CD4-positive, alpha-beta T cell treated with Interferon gamma for 1 hour (primary cell): ENCODE data around the gene PLCD3.

Source experiments
- DNase-seq: peaks from one replicate; pipeline ENCODE4 v3.0.0-alpha.2; 2020

PLCD3 gene

DNA sequence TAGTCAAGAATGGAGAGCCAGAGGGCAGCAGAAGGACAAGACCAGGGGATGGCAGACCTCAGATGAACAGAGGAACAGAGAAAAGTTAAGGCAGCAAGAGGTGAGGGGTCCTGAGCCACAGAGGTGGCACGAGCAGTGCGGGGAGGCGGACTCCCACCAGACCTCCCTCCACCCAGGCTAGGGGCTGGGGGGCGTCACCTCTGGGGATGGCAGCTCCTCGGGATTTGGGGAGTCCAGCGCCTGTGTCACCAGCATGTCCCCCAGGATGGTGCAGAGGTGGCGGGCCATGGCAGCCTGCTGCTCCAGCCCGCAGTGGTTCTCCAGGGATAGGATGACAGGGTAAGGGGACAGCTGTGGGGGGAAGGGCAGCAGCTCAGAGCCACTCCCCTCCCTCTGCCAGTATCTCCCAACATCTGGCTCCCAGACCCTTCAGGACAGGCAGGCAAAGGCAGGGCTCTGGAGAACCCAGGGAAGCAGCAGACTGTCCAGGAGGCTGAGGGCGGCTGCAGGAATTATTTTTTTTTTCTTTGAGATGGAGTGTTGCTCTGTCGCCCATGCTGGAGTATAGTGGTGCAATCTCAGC is 15.8 kb downstream of the PLCD3 start:
- no peak for DNase-seq

DNA sequence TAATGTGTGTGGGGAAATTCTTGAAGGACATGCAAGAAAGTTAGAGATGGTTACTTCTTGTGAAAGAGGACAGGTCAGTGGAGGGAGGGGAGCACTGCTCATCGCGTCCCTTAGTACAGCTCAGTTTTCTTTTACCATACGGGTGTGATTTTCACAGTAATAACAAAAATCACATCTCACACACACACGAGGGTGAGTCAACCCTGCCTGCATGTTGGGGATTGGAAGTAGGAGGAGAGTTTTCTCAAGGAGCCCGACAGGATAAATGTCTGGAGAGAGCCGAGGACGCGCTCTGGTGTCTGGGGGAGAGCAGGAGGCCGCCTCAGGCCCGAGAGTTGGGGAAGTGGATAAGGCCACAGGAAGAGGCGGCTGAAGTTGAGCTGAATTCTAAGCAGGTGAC is 16.4 kb downstream of the PLCD3 start:
- no peak for DNase-seq

DNA sequence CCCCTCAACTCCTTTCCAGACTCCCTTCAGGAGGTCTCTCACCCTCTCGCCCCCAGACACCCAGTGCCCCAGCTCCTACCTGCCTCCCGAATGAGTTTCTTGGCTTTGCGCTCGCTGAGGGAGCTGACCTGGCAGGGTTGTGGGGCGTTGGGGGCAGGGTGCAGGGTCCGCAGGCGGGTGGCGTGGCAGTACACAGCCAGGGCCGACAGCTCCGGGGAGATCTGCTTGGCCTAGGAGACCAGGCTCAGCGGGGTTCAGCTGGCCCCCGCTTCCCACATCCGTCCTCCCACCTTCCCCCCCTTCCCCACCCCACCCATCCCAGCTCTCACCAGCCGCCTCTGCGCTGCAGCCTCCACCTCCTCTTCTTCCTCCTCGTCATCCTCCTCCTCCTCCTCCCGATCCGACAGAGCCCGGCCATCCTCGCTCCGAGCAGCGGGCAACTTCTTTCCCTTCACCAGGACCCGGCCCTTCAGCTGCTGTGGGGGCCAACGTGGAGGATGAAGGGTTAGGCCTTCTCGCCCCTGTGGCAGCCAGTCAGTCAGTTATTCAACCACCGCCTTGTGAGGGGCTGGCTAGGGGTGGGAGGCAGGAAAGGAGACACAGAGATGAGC is 17.2 kb downstream of the PLCD3 start:
- DNase-seq: no peak

DNA sequence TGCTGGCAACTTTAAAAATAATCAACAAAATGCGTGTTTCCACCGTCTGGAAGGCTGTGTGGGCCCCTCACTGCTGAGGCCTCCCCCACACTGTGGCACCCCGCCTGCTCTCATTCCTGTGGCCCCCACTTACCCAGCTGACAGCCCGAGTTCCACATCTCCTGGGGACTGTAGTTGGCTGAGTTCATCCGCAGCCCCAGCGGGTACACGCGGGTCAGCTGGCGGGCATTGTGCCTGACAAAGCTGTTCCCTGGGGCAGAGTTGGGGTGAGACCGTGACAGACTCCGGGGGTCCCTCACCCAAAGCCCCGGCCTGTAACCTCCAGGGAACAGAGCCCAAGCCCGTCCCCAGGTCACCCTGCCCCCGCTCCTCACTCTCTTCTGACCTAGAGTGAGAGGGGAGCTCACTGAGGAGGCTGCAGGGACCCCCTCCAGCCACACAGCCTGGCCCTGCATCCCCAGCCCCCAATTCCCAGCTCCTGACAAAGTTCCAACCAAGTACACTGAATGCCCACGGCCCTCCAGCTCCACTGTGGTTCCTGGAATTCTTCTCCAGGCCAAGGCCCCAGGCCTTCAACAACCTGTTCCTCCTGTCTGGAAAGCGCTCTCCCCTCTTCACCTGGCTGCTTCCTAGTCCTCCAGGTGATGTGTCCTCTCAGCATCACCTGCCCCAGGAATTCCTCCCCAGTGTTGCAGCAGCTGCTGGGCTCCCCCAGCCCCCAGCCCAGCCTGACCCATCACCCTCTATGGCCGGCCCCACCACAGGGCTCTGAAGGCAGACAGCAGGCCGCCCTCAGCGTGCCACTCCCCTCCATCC is 18.0 kb downstream of the PLCD3 start:
- no peak for DNase-seq

DNA sequence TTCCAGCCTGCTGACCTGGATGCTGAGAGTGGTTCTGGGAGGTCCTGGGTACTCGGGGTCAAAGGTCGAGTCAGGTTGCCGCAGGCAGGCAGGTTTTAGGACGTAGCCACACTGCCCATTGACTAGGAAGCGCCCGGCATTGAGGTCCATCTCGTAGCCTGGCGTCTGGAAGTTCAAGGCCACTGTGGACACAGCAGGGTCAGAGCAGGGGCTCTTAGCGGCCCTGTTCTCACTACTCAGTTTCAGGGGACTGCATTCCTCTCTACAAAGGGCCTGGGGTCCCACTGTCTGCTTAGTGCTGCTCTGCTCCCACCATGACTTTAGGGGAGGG is 18.9 kb downstream of the PLCD3 start:
- no peak for DNase-seq

DNA sequence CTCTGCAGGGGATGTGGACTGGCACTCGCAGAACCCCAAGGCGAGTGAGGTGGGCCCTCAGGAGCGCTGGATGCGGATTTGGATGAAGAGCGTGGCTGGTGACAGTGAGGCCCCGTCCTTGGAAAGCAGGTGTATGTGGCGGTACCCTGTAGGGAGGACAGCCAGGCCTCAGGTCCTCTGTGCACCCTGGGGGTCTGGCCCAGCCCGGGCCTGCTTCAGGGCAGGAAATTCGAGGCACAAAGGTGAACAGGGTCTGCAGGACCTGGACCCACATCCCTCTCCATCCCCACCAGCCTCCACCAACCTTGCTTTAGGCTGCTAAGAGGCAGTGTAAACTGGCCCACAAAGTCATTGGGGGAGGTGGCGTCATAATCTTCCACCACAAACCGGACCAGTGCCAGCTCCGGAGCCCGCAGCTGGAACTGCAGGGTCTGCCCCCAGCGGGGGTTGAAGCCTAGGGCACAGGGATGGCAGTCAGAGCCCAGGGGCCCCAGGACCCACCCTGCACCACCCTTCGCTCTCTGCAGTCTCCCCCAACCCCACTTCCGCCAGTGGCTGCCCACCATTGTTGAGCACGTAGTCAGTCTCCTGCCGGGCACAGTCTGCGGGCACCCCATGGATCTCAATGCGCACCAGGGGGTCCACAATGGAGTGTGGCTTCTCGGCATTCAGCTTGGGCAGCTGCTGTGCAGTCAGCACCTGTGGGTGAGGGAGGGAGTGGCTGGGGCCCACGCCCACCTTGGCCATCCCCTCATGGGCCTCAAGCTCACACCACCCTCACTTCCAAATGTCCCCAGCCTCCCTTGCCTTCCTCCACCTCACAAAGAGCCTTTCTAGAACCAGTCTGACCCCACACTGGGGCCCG is 19.5 kb downstream of the PLCD3 start:
- no peak for DNase-seq

DNA sequence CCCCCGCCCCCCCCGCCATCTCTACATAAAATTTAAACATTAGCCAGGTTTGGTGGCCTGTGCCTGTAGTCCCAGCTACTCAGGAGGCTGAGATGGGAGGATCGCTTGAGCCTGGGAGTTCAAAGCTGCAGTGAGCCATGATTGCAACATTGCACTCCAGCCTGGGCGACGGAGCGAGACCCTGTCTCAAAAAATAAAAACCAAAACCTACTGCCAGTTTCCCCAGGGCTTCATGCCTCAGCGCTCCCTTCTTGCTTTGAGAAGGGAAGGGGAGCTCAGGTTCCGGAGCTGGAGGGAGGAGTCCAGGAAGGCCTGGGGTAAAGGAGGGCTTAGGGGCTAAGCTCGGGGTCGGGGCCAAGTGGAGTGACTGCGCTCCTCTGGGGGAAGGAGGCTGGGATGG is 20.5 kb downstream of the PLCD3 start:
- no peak for DNase-seq

DNA sequence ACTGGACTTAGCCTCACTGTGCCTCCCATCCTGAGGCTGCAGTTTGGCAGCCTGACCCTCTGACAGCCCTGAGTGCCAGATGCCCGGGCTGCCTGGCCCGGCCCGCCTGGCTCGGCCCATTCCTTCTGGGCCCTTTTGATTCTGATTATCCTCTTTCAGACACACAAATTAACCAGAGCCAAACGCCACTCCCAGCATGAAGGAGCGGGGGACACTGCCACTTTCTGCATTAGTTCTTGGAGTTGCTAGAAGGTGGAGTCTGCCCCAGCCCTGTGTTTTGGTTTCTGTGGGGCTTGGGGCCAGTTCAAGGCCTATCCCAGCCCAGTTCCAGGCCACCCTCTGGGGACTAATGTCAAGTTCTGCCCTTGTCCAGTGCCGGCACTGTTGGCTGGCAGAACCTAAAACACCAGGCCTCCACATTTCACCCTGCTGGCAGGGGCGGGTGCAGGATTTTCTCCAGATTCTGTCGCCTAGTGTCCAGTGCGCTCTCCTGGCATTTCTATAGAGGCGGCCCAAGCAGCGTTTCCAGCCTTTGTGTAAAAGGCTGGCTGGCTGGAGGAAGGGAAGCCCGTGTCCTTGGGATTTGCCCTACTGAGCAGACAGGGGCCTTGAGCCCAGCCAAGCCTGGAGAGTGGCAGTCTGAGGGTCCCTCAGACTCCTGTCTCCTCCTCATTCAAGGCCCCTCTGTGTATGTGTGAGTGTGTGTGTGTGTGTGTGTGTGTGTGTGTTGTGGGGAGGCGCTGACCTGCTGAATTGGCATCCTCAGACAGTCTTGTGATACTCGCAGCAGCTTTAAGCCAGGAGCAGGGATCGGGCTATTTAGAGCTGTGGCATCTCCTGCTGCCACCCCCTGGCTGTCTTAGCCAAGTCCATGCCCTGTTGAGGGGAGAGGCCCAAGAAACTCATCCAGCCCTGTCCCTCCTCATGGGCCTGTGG is 21.4 kb downstream of the PLCD3 start:
- no peak for DNase-seq

DNA sequence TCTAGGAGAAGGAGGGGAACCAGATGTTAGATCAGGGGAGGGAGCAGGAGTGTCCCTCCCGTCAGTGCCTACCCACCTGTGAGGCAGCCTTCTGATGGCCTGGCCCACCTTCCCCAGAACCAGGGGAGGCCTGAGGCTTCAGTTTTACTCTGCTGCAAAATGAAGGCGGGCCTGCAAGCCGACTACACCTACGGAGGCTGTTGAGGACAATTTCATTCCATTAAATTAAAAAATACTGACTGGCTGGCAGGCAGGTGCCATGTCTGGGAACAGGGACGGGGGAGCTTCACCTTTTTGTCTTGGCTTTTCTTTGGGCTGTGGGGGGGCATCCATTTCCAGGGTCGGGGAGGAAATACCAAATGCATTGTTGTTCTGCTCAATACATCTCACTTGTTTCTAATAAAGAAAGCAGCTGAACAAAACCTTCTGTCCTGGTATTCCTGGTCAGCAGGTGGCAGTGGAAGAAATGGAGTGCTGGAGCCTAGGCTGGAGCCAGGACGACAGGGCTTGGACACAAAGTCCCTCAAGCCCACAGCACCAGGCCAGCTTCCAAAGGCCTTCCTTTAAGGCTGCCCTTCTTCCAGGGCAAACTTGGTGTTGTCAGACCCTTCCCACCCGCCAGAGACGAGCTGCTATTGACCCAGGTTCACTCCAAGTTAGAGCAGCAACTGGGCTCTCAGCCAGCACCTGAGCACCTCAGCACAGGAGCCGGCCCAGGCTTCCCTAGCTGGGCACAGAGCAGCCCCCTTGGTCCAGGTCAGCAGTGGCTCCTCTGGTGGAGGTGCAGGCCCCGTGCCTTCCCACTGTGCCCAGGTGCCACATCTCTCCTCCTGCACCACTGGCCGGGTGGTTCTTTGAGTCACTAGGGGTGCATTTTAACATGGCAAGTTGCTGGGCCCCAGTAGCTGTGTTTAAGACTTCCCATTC is 23.5 kb downstream of the PLCD3 start:
- no peak for DNase-seq

DNA sequence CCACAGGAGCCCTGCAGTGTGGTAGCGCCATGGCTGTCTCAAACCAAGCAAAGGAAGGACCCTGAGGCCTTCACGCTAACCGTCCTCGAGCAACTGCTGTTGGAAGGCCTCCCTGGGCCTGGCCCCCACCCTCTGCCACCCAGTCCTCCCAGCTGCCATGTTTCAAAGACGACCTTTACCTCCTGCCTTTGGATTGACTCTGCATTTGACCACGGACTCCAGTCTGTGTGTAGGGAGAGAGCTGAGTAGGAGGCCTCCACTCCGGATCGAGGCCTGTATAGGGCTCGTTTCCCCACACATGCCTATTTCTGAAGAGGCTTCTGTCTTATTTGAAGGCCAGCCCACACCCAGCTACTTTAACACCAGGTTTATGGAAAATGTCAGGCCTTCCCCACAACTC is 24.3 kb downstream of the PLCD3 start:
- no peak for DNase-seq

DNA sequence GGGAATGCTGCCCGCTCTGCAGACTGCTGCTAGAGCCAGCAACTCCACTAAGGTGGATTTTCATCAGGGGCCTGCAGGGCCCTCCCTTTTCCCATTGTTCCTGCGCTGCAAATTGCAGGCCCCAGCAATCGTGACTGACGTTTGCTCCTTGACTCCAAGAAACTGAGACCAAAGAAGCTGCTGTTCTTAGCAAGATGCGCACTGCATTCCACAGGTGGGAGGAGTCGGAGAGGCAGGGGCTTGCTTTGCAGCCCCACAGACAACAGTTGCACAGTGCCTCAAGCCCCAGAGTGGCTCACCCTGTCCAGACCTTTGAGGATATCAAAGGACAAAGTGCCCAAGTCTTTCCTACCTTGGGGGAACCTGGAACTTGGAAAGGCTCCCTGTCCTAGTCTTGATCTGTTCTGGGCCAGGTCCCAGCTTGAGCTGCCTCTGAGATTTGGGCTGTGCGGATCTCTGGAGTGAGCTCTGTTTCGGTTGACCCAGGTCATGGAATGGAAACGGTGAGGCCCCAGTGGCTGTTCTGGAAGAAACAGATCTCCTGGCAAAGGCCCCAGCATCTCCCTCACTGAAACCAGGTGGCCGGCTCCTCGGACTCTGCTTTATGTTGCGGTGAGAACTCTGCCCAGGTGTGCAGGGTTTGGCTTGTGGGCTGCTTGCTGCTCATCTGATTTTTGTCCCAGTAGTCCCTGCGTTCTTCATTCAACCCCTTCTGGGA is 24.9 kb downstream of the PLCD3 start:
- no peak for DNase-seq

DNA sequence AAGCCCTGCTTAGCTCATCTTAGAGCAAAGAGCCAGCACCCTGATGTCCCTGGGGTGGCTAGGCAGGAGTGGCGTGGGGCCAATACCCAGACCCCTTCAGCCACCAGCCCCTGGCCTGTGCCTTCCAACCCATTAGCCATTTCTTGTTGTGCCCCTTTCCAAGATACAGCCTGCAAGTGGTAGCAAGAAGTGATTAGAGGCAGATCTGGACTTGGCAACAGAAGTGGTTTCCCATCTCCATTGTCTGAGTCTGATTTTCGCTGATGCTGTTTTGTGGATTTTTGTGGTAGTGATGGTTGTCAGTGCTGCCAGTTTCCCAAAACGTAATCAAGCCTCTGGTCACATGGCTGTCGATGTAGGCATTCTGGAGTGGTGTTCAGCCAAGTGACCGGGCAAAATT is 25.7 kb downstream of the PLCD3 start:
- no peak for DNase-seq

DNA sequence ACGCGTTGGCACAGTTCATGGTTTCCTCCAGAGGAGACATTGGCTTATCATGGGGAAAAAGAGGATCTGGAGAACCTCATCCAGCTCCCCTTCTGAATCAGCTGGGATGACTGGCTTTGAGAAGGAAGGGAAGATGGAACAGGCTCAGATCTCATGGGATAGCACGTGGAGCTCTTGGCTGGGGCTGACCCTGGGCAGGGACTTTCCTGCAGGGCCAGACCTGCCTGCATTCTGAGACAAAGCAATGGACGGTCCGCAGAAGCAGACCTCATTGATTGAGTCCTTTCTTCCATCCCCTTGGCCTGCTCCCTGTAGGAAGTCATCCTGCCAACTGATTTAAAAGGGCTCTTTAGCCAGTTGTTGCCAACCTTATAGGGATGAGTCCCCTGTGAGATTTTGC is 26.2 kb downstream of the PLCD3 start:
- no peak for DNase-seq

DNA sequence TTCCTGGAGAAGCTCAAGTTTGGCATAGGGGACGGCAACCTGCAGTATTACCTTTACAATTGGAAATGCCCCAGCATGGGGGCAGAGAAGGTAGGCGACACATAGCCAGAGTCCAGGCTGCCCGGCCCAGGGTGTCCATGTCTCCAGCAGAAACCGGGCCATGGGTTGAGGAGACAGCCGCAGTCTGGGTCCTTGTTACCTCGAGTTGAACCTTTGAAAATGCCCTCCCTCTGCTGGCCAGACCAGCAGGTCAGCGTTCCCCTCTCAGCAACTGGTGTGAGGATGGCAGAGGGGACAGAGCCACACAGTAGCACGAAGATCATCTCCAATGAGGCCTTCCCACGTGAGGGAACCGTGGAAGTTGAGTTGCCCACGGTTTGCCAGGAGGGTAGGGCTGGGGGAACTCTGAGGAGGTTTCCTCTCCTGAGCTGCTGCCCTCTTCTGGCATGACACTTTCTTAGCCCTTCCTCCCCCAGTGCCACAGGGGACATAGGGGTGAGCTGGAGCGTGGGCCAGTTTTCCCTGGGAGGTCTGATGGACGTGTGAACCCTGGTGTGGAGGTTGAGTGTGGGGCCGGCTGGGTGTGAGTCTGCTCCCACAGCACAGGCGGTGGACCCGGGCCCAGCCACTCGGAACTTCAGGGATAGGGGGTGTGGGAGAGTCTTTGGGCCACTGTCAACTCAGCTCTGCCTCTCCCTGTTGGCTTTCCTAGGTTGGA is 27.2 kb downstream of the PLCD3 start:
- no peak for DNase-seq

DNA sequence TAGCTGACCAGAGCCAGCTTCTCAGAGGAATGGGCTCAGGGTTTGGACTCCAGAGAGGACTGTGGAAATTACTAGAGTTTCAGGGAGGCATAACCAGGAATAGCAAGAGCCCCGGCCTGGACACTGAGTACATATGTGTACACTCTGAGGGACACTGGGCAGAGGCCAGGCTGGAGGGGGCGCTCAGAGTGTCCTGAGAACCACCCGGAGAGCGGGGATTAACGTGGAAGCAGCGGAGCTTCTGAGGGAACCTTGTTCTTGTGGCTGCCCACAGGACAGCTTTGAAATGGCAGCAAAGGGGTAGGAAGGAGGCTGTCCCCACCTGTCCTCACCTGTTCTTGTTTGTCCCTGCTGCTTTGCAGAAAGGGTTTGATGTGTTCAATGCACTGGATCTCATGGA is 27.8 kb downstream of the PLCD3 start:
- no peak for DNase-seq

DNA sequence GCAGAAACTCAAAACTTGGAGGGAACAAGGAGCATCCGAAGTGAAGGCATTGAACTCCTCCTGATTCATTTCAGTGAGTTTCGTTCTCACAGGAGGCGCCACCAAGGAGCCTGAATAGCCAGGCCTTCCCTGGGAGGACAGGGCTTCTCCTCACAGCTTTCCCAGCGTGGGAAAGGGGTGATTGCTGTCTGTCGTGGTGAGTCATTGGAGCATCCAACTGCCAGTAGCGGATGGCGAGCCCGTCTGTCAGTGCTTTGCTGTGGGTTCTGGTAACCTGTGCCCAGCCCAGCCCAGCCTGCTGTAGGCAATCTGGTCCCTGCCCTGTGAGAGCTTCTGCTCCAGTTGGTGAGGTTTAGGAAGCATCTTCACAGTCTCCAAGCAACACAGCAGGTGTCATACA is 28.3 kb downstream of the PLCD3 start:
- DNase-seq: no peak

DNA sequence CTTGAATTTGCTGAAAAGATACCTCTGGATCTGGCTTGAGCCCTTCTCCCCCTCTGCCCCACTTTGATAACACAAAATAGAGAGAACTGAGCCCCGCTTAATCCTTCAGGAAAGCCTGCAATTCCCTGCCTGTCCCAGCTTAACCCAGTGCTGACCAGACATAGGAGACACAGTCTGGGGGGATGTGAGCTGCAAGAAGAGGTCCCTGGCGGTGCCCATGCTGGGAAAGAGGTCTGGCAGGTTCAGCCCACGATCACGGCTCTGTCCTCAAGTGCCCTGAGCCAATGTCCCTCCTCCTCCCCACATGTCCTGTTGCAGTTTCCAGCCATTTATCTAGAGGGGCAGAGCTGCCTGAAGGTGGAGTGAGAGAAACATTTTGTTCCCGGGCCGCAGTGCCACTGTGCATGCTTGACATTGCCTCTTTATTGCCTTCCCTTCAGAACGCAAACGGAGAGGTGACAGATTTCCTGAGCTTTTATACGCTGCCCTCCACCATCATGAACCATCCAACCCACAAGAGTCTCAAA is 29.0 kb downstream of the PLCD3 start:
- DNase-seq: no peak

DNA sequence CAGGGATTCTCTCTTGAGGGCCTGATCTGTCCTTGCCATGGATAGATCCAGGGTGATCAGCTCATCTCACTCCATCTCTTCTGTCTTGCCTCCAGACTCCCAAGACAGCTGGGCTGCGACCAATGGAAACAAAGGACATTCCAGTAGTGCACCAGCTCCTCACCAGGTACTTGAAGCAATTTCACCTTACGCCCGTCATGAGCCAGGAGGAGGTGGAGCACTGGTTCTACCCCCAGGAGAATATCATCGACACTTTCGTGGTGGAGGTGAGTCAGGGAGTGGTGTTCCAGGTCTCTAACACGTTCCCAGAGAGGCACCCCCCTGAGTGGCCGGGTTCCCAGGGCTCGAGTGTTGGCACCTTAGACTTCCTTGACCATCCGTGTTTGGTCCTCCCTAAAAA is 29.5 kb downstream of the PLCD3 start:
- no peak for DNase-seq
